Uterus (tissue), 2 donors: Measurements from ENCODE around the gene UFC1.

Experiments used
- CTCF ChIP-seq, 4 experiments: fragments of 200-600 bp in 2 of 4; fragments of 450-650 bp in 2 of 4; sonication (generic) in 2 of 4; IDR thresholded peaks; one replicate each; pipeline ENCODE4 v1.5.1; 2016 to 2019; ENCODE audit warnings: antibody characterized with exemption in 4 of 4, mild to moderate bottlenecking in 2 of 4, moderate library complexity in 1 of 4
- POLR2A ChIP-seq, 2 donors: fragments of 450-650 bp; IDR thresholded peaks; one replicate each; pipeline ENCODE4 v1.6.1; 2016; ENCODE audit warnings: antibody characterized with exemption in 2 of 2, mild to moderate bottlenecking in 1 of 2, moderate library complexity in 1 of 2

DNA sequence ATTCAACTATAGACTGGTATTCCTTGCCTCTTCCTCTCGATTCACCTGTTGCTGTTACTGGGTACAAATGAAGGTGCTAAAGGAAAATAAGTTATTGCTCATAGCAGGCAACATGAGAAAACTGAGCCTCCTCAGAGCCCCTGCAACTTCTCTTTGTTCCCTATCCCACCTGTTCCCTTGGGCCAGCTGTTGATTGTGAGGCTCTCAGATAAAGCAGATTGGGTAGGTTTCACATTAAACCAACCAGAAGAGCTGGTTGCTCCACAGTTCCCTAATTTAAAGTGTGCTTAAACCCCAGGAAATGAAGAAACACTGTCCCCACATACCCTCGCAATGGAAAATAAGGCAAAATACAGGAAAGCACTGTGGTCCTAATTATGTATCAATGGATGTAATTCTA lies 26.1 kb upstream of the UFC1 start:
- TF ChIP-seq CTCF (IDR thresholded peaks at IDR 0.05) (no peak), POLR2A (IDR thresholded peaks at IDR 0.05) (no peak)
